ENCODE measurements around the gene MOB2. TPM values are rescaled to one million over a fixed set of nuclear protein-coding genes. Genes with fewer than 3 reads are reported as not detected.

The MOB2 gene
- total and polyA plus RNA-seq, 9 of the 15 experiments (the other 6 are each of a cell fraction or from before 2014, with no cell fraction given): 0.17 to 36.8 (median 19.2) TPM

GRCh38 chr11:1449490-1450243 is 36.9 kb downstream of the MOB2 start:
- Histone ChIP-seq H3K4me1 (replicated peaks in 1 of 2; ENCODE audit: control insufficient read depth in 2 of 2, insufficient read depth in 2 of 2, low read length in 2 of 2) (peaks cover 0 to 65% of the 10 kb centered on the region in 2 experiments; a peak in 2 of 5 replicates), H3K36me3 (ENCODE audit: control insufficient read depth, insufficient read depth, low read length) (no peaks in the 10 kb centered on the region), H3K79me2 (ENCODE audit: control insufficient read depth, insufficient read depth, low read length) (no peaks in the 10 kb centered on the region), H3K9ac (ENCODE audit: insufficient read depth in 1 of 2, low read depth in 2 of 2, low read length in 2 of 2) (no peak overlapping the region), H3K4me2 (ENCODE audit: insufficient read depth, low read length) (no peak overlapping the region), H3K4me3 (no peak overlapping the region), H3K9me1 (ENCODE audit: control insufficient read depth, insufficient read depth, low read length) (no peaks in the 10 kb centered on the region), H3K27me3 (ENCODE audit: control insufficient read depth in 2 of 2, insufficient read depth in 2 of 2, low read length in 2 of 2) (peaks cover 9 to 72% of the 10 kb centered on the region in 2 experiments; a peak in 3 of 5 replicates), H2AFZ (ENCODE audit: low read depth, low read length) (no peak overlapping the region), H3K27ac (ENCODE audit: extremely low read depth, low read depth, low read length) (no peak overlapping the region), H4K20me1 (replicated peaks; ENCODE audit: control insufficient read depth, insufficient read depth, low read length) (peaks cover 16% of the 10 kb centered on the region; the same call in 1 of the 2 replicates), H3K9me3 (replicated peaks; ENCODE audit: control insufficient read depth, insufficient read depth, low read depth, low read length) (no peaks in the 10 kb centered on the region)
- in situ Hi-C loops (cut with MboI) (no loop called here), intact Hi-C loops (cut with micrococcal nuclease) (loop anchor here (5.0 to 10.0 kb wide), 2 partner anchors 68 to 125 kb away; partner anchors contain the start of gene DUSP8)
- no peak for TF ChIP-seq TRIM28 (IDR thresholded peaks at IDR 0.05)
- TF ChIP-seq JUND (IDR thresholded peaks at IDR 0.05; ENCODE audit: borderline replicate concordance, low read depth, low read length): no peak
- no peak for TF ChIP-seq JUND (tag; IDR thresholded peaks at IDR 0.05; ENCODE audit: borderline replicate concordance, low read depth, low read length)
- TF ChIP-seq PRPF4 (IDR thresholded peaks at IDR 0.05; ENCODE audit: insufficient read depth, low read depth, low read length, poor library complexity, severe bottlenecking): no peak
- TF ChIP-seq, protein P1, sequence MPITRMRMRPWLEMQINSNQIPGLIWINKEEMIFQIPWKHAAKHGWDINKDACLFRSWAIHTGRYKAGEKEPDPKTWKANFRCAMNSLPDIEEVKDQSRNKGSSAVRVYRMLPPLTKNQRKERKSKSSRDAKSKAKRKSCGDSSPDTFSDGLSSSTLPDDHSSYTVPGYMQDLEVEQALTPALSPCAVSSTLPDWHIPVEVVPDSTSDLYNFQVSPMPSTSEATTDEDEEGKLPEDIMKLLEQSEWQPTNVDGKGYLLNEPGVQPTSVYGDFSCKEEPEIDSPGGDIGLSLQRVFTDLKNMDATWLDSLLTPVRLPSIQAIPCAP (CRISPR knock-in tag; IDR thresholded peaks at IDR 0.05; ENCODE audit: borderline replicate concordance): no peak
- 0 out of 2 replicates have a peak, but pooled peaks have one; percentile 5 for TF ChIP-seq REST (IDR thresholded peaks at IDR 0.05; ENCODE audit: borderline replicate concordance)
- no peak for TF ChIP-seq REST (CRISPR knock-in tag; IDR thresholded peaks at IDR 0.05; ENCODE audit: low read depth)
- no peak for TF ChIP-seq TOE1 (IDR thresholded peaks at IDR 0.05; ENCODE audit: borderline replicate concordance)
- TF ChIP-seq TOE1 (CRISPR knock-in tag; IDR thresholded peaks at IDR 0.05; ENCODE audit: borderline replicate concordance, low read depth): no peak
- FAIRE-seq (no peak), DNase-seq (ENCODE audit: extremely low read depth in 1 of 4, low spot score in 3 of 4) (no peak), ATAC-seq (no peak)
- POLR2A ChIA-PET: no interaction called here
- CTCF ChIA-PET (ENCODE audit: low intra/inter-chr PET ratio): no interaction called here
- no TSS peak for BruUV-seq (replicated peaks)
- 6% methylated on average over 21 of the region's 31 CpGs for WGBS (ENCODE audit: insufficient coverage, low coverage, missing lambda C conversion rate)
